Measurements from ENCODE around the gene PRDM9. TPM values are rescaled to one million over a fixed set of nuclear protein-coding genes. Genes with fewer than 3 reads are reported as not detected.
A peak's percentile ranks its signal among the peaks of the same experiment; 100 is the strongest.
"Not testable (repeated sequence)": the region's sequence is repeated elsewhere in the genome, so short reads cannot be mapped to it uniquely, and the experiment has no call there.

The PRDM9 gene
- polyA plus RNA-seq (ENCODE audit: insufficient read length): not detected

- peak; percentile 12 for DNase-seq
Measured at GRCh38 chr5:23507278-23507685, at the start of gene PRDM9. Gene PRDM9 (plus strand): TSS chr5:23507609. CDS start chr5:23509034, 1,425 bp downstream.

DNA sequence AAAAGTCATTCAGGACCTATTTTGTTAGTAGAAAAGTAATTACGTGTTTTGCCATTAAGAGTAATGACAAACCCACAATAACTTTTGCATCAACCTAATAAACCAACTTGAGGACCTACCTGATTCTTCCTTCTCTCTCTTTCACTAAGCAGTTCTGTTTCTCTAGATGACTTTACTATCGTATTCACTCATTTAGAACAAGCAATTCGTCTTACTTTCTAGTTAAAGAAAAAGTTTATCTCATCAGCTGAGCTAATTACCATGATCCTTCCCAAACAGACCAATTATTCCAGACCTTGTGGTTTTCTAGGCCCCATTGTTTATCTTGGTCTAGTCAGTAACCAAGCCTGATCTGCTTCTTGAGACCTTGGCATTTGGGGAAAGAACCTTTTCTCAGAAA lies 49.6 kb upstream of the PRDM9 start:
- DNase-seq: no peak

DNA sequence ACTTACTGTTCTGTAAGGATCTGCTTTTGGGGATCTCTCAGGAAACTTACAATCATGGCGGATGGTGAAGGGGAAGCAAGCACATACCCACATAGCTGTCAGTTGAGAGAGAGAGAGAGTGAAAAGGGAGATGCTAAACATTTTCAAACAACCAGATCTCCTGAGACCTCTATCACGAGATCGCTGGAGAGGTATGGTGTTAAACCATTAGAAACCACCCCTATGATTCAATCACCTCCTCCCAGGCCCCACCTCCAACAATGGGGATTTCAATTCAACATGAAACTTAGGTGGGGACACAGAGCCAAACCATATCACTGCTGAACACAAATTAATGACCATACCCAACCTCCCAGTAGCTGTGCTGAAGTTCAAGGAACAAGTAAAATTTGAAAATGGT lies 48.2 kb upstream of the PRDM9 start:
- no peak for DNase-seq

DNA sequence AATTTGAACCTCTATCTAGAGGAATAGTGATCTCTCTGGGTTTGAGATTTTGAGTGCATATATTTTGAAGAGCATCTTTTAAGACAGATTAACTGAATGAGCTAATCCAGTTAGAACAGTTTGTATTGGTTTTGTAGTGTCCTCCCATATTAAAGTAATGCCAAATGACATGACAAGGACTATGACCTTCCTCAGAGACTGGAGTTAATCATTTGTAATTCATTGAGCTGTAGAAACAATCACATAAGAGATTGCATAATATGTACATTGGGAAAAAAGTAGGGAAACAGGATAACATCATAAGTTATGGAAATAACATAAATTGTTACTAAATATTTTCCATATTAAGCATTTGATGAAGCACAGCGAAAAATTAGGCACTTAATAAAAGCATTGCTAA lies 45.8 kb upstream of the PRDM9 start:
- no peak for DNase-seq

DNA sequence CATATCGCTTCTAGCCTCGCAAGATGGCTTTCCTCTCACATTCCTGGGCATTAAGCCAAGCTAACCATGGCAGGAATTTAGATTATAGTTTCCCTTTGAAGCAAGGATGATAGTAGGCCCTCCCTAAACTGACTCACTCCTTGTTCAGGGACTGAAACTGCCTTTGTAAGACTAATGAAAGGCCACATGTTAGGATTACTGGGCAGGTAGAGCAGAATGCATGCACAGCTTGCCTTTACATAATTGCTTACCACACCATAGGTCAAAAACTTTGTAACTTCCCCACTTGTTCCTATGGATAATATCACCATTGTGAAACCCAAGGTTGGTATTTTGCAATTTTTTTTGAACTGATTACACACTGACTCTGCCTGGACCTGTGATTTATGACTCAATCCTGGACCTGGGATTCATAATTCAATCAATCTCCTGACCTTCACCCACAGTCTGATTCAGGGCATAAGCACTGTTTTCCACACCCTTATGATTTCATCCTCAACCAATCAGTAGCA lies 41.0 kb upstream of the PRDM9 start:
- no peak for DNase-seq

- DNase-seq: no peak
Measured at GRCh38 chr5:23468658-23469057, 38.8 kb upstream of the PRDM9 start.

DNA sequence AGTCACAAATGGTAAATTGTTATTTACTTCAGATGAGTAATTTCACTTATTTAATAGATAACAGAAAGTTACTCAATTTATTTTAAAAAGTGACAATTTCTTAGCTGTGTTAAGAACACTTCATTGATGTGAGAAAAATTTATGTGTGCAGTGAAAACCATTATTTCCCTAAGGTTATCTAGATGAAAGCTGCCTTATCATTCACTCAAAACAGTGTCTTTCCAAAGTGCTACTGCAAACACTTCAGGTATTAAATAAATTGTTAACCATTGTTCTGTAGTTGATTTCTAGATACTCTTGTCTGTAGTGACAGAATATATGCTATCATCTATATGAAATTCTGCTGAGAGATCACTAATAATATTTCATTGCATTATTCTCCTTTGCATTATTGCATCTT lies 33.5 kb upstream of the PRDM9 start:
- DNase-seq: no peak

DNA sequence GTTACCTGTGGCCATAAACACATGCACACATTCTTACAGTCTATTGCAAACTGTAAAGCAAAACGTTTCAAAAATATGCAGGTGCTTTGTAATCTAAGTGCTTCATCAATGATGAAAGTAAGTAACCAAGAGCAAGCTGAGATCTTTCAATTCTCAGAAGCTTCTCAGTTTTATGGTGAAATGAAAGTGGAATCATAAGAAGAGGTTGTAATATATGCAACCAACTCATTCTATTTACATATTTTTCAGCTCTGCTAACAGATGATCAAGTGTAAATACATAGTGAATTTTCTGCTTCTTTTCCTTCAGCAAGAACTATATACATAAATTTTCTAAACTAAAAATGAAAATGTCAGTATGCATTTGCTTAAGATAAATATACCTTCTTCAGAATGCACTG lies 33.1 kb upstream of the PRDM9 start:
- DNase-seq: no peak

- no peak for DNase-seq
Measured at GRCh38 chr5:23476580-23476979, 30.8 kb upstream of the PRDM9 start.

- DNase-seq: no peak
Measured at GRCh38 chr5:23482642-23483041, 24.8 kb upstream of the PRDM9 start.

GRCh38 chr5:23483090-23483489 lies 24.3 kb upstream of the PRDM9 start:
- no peak for DNase-seq

DNA sequence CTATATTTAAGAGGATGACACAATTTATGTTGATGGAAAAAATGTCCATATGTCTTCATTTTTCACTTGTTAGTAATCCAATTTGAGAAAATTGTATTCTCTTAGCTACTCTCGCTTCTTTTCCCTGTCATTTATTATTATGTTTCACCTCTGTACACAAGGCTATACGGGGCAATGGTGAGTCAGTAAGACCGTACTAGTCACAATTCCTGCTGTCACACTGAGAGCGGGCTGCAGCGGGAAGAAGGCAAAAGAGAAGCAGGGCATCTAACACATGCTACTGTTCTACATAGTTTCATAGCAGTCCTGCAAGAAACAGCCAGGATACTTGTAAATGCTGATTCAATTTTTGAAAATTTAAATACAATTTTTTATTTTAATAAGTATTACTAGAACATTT lies 23.3 kb upstream of the PRDM9 start:
- DNase-seq: no peak

- DNase-seq: not testable (repeated sequence)
Measured at GRCh38 chr5:23486227-23486626, 21.2 kb upstream of the PRDM9 start.

- DNase-seq: no peak
Measured at GRCh38 chr5:23490993-23491392, 16.4 kb upstream of the PRDM9 start.

GRCh38 chr5:23494558-23494957 lies 12.9 kb upstream of the PRDM9 start:
- no peak for DNase-seq

DNA sequence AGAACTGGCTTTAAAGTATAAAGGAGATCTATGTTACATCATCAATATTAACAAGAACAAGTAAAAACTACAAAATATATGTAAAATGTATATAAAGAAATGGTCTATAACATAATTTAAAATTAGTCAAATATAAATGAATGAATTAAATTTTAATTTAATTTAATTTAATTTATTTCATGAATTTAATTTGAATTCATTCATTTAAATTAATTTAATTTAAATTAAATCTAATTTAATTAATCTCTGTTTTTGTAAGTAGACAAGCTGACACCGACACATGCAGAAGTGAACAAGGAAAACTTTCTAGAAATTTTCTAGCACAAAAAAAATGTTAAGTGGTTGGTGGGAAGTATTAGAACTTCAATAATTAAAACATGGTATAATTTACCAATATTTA lies 10.8 kb upstream of the PRDM9 start:
- DNase-seq: no peak

DNA sequence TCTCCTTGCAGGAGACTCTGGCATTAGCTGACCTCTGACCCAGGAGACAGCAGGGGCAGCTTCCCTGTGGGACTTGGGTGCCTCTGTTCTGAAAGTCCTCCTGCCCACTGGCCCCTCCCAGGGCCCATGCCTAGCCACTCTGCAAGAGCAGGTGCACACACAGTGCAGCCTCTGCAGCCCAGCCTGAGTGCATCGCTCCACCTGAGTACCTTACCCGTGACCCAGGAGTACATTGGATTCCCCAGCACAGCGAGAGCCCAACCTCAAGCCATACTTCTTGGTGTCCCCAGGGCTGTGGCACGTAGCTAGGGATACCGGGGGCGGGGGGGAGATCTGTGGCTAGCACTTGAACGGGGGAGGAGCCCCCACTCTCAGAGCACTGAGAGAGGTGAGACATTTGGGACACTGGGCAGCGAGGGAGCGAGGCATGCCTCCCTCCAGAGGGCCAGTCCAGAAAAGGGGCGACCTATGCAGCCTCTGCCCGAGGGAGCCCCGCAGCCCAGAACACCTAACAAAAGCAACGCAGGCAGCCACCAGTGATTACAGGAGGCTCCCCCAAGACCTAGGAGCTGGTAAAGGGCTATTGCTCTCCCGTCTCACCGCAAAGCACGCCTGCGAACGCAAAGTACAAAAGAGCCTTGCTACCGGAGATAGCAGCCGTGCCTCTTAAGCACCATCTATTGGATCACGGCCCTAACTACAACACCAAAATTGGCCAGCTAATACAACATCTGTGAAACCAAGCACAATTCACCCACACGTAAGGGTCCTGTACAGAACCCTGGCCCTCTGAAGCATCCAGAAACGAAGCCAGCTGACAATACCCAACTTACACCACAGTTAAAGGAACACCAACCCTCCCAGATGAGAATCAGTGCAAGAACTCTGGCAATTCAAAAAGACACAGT lies 826 bp upstream of the PRDM9 start:
- peak; percentile 11 for DNase-seq

DNA sequence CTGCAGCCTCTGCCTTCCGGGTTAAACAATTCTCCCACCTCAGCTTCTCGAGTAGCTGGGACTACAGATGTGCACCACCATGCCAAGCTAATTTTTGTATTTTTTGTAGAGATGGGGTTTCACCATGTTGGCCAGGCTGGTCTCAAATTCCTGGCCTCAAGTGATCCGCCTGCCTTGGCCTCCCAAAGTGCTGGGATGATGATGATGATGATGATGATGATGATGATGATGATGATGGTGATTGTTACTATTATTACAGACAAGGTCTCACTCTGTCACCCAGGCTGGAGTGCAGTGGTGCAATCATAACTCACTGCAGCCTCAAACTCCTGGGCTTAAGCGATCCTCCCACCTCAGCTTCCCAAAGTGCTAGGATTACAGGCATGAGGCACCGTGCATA lies 3.0 kb downstream of the PRDM9 start:
- not testable (repeated sequence) for DNase-seq

GRCh38 chr5:23522553-23522952 lies 15.1 kb downstream of the PRDM9 start:
- no peak for DNase-seq

- DNase-seq: no peak
Measured at GRCh38 chr5:23523031-23523430, 15.6 kb downstream of the PRDM9 start.

- DNase-seq: no peak
Measured at GRCh38 chr5:23523998-23524397, 16.6 kb downstream of the PRDM9 start.

- no peak for DNase-seq
Measured at GRCh38 chr5:23525751-23526150, 18.3 kb downstream of the PRDM9 start.

- DNase-seq: not testable (repeated sequence)
Measured at GRCh38 chr5:23526616-23527015, 19.2 kb downstream of the PRDM9 start.

DNA sequence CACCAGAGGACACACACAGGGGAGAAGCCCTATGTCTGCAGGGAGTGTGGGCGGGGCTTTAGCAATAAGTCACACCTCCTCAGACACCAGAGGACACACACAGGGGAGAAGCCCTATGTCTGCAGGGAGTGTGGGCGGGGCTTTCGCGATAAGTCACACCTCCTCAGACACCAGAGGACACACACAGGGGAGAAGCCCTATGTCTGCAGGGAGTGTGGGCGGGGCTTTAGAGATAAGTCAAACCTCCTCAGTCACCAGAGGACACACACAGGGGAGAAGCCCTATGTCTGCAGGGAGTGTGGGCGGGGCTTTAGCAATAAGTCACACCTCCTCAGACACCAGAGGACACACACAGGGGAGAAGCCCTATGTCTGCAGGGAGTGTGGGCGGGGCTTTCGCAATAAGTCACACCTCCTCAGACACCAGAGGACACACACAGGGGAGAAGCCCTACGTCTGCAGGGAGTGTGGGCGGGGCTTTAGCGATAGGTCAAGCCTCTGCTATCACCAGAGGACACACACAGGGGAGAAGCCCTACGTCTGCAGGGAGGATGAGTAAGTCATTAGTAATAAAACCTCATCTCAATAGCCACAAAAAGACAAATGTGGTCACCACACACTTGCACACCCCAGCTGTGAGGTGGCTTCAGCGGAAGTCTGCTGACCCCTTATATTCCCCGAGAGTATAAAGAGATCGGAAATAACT lies 20.0 kb downstream of the PRDM9 start:
- DNase-seq: not testable (repeated sequence)

All from hindlimb muscle (tissue), 1 donor.